GM21825 (cell line): ENCODE results near the gene BNIP3.

Experiments
- ATAC-seq: cut with Tn5 transposase; IDR thresholded peaks from one replicate; pipeline ENCODE4 v1.9.1; 2021; ENCODE audit warnings: mild to moderate bottlenecking, moderate library complexity; ENCODE audit not compliant: unreplicated experiment

BNIP3 gene

DNA sequence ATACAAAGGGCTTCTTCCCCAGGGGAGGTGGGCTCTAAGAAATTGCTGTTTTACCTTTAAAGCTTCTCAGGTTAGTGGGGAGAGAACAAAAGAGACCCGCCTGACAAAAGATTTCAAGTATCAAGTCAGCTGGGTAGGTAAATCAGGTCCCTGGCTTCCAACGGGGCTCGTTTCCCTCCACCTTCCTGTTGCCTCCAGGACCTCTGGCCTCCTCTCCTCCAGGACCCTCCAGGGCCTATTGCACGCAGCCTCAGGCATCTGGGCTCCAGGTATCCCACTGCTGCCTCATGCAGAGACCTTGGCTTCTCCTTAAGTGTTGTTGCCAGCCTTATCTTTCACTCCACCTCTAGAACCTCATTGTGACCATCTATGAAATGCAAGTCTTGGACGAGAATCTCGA, 2.9 kb downstream of the BNIP3 start:
- ATAC-seq = no peak

GRCh38 chr10:131978366-131978765, 3.4 kb downstream of the BNIP3 start:
- no peak for ATAC-seq

- no peak for ATAC-seq
Measured at GRCh38 chr10:131977323-131978096, 4.2 kb downstream of the BNIP3 start.

GRCh38 chr10:131975796-131976195, 5.9 kb downstream of the BNIP3 start:
- ATAC-seq = no peak

- no peak for ATAC-seq
Measured at GRCh38 chr10:131975003-131975402, 6.7 kb downstream of the BNIP3 start.

GRCh38 chr10:131974034-131974817, 7.5 kb downstream of the BNIP3 start:
- no peak for ATAC-seq

DNA sequence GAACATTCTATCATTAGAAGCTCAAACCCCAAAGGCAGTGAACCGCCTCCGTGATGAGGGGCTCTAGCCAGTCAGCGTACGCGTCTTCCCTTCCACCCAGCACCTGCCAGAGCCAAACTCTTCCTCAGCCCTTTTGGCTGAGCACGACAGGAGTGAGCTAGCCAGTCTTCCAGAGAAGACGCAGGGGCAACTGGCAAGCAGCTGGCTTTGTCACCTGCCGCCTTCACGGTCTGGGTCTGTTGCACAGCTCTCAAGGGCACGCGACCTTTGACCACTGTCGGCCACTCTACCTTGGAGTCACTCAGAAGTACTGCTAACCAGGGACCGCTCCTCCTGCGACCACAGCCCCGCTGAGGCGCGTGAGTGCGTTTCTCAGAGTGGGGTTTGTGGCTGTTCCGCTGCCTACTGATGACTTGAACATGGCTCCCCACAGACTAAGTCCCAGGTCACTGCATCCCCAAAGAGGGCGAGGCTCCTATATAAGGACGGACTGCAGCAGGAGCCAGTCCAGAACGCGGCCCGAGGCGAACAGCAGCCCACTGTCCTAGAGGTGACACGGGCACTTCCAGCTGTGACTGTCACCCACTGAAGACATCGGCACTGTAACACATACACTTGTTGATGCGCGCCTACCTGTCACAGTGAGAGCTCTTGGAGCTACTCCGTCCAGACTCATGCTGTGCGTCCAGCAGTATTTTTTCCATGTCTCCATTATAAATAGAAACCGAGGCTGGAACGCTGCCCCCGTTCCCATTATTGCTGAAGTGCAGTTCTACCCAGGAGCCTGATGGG, 8.4 kb downstream of the BNIP3 start:
- ATAC-seq = no peak

DNA sequence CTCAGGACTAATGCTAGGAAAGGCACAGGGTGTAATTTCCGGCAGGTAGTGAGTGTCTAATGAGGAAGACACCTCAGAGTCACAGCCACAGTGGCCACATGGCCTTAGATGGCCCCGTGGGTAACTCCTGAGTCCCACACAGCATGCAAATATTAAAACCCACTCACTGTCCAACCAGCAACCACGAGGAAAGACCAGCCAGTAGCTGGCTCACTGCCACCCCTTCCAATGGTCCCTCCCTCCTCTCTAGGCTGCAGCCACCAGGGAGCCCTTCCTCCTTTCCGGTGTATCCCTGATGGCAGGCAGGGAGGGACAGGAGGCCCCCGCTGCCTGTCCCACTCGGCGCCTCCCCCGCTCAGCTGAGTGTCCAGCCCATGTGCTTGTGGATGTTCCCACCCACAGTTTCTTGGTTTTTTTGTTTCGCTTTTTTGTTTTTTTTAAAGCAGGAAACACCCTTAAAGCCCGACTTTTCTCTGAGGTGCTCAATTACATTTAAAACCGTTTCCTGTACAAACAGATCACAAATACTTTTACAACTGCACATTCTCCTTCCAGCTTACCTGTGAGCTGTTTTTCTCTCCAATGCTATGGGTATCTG, 9.2 kb downstream of the BNIP3 start:
- no peak for ATAC-seq

GRCh38 chr10:131971591-131971990, 10.1 kb downstream of the BNIP3 start:
- ATAC-seq = no peak

- ATAC-seq = no peak
Measured at GRCh38 chr10:131970946-131971345, 10.8 kb downstream of the BNIP3 start.

GRCh38 chr10:131968949-131969348, 12.8 kb downstream of the BNIP3 start:
- no peak for ATAC-seq

- no peak for ATAC-seq
Measured at GRCh38 chr10:131964298-131964697, 17.4 kb downstream of the BNIP3 start.

GRCh38 chr10:131963811-131964210, 17.9 kb downstream of the BNIP3 start:
- no peak for ATAC-seq

GRCh38 chr10:131963350-131963749, 18.4 kb downstream of the BNIP3 start:
- no peak for ATAC-seq

DNA sequence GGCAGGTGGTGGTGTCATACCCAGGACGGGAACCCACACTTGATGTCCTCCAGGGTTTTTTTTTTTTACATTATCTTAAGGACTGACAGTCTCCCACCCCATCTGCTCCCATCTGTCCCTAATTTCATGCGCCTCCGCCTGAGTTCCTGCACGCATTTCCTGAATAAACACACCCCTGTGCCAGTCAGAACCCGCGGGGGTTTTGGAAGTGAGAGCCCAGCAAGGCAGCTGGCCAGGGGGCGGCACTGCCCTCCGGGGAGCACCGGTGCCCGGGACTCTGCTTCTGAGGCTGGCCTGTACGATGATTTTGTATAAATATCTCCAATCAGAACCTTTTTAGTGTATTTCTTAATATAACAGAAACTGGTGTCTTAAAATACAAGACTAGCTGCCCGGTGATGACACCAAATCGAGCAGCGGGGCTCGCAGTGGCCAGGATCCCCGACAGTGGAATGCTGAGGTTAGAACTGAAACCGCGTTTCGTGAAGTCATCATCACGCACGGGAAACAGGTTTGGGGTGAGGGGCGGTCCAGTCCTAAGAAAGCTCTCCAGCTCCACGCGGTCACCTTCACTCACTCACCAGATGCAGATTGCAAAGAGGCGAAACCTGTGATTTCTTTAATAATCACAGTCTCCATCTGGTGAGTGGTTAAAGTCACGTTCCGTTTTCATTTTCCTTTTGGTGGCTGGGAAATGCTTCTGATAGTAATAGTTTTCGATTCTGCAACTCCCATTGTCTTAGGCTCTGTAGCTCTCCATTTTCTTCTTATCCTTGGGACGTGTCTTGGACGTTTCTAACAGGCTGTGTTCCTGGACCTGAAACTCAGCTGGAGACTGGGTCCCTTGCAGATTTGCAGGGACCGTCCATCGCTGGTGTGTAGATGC, 19.7 kb downstream of the BNIP3 start:
- ATAC-seq = no peak

DNA sequence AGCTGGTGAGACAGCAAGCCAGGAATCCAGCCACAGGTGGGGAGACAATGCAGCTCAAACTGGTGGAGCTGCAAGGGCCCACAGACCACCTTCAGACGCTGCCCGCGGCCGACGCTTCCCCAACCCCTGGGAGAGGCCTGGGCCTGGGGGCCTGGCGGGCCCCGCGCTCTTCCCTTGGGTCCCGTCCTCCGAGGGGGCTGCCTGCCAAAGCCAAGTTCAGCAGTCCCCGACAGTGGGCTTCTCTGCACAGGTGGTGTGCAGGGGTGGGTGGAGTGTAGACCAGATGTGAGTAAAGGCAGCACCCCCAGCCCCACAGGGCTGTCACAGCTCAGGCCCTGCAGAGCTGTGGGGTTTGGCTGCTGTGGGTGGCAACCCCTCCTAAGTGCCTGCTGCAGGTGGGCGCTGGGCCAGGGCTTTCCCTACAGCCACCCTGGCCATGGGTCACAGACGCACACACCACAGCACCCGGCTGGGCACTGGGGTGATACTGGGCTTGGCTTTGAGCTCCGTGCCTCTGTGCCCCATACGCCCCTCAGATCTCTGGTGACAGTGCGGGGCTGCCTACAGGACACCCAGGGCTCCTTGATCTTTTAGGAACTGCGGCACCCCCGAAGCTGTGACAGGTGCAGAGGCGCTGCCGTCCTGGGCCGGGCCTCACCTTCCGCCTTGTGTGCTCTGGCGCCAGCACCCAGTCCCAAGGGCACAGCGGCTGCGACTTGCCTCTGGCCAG, 20.5 kb downstream of the BNIP3 start:
- no peak for ATAC-seq

DNA sequence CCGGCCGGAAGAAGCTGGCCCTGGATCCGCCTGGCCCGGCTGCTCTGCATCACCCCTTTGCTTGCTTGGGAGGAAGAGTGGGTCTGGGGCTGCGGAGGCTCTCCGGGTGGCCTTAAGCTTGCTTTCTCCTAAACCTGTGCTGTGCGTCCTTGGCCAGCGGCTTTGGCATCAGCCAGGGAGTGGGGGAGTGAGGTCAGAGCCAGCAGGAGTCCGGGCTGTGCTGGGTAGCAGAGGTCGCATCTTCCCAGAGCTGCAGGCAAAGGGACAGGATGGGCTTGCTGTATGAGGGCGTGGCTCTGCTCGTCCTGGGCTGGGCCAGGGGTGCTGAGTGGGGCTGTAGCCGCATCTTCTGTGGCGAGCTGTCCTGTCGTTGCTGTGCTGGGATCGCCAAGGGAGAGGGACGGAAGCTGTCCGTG, 21.1 kb downstream of the BNIP3 start:
- no peak for ATAC-seq

DNA sequence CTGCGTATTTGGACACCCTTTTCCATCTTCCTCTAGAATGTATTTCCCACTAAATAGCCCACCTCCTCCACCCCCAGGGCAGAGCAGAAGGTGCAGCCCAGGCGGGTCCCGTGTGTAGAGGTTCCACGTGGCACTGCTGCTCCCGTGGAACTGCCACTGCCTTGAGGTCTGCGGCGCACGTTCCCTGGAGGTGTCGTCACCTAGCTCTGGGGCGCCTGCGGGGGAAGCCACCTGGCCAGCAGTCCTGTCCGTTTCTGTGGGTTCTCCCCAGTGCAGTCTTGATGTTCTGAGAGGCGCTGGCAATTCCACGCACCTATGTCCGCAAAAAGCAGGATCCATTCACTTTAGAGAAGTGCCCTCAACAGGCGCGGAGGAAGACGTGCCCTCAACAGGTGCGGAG, 21.9 kb downstream of the BNIP3 start:
- no peak for ATAC-seq

- ATAC-seq = no peak
Measured at GRCh38 chr10:131955591-131956340, 26.0 kb downstream of the BNIP3 start.
